GM18502 (cell line): ENCODE results near the gene LTA.

Source experiments
- ATAC-seq: cut with Tn5 transposase; IDR thresholded peaks from one replicate; pipeline ENCODE4 v1.9.1; 2021; ENCODE audit warnings: mild to moderate bottlenecking; ENCODE audit not compliant: unreplicated experiment, poor library complexity

LTA gene

DNA sequence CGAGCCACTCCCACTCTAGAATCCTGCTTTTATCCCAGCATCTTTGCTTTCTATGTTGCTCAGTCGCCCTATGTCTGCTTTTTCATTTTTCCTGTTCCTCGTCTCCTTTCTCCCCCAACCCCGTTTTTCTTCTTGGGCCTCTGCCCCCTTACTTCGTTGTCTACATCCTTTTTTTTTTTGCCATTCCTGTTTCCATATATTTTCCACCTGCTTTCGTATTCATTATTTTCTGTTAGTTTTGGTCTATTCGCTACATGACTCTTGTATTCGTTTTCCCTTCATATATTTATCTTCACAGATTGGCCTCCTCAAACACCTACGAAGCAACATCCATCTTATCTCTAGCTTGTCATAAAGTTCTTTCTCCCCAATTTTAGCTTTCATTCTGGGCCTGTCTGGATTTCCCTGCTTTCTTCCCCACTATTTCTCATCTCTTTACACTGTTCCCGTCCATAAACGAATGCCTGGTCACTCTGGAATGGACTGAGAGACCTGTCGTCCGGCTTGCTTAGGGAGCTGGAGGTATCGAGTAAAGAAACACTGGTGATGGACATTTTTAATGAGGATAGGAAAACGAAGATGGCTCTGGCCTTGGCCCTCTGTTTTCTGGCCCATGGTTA, 49.3 kb downstream of the LTA start:
- ATAC-seq: no peak

- ATAC-seq: no peak
Observed at GRCh38 chr6:31621991-31622390, 49.9 kb downstream of the LTA start.

- no peak for ATAC-seq
Observed at GRCh38 chr6:31622684-31623091, 50.6 kb downstream of the LTA start.
